A673 (cell line): ENCODE data around the gene CLDN20. TPM values are rescaled to one million over a fixed set of nuclear protein-coding genes. Genes with fewer than 3 reads are reported as not detected.

Source experiments
- BruUV-seq: library from RNA; stranded (reverse); fragments of 400-500 nt; replicated peaks from 2 replicates; lab custom pipeline; 2021; lab: Mats Ljungman, UMichigan
- CTCF ChIA-PET: fragments of 300-600 bp; sonication (Branson Sonifier 250); formaldehyde crosslinking; loops from one replicate; lab custom pipeline; 2022; ENCODE audit warnings: antibody characterized with exemption; lab: Charles Lee
- POLR2A ChIA-PET: fragments of 300-600 bp; sonication (Branson Sonifier 250); formaldehyde crosslinking; loops from one replicate; lab custom pipeline; 2022; ENCODE audit warnings: antibody characterized with exemption; ENCODE audit not compliant: low non-redundant PET; lab: Charles Lee
- DNase-seq: peaks from one replicate; pipeline ENCODE4 v3.0.0-alpha.2; 2015; ENCODE audit warnings: low spot score
- H3K27ac ChIP-seq: fragments of 200-600 bp; sonication (generic); 2 replicates; pipeline ENCODE4 v1.5.1; 2016; ENCODE audit warnings: mixed run types, low read depth, mild to moderate bottlenecking, mixed read lengths, antibody characterized with exemption, low read length; ENCODE audit not compliant: poor library complexity, severe bottlenecking
- H3K27me3 ChIP-seq: fragments of 200-600 bp; sonication (generic); replicated peaks from 2 replicates; pipeline ENCODE4 v1.6.1; 2017; ENCODE audit warnings: mixed run types, low read depth, mild to moderate bottlenecking, mixed read lengths, antibody characterized with exemption, low read length; ENCODE audit not compliant: insufficient read depth, poor library complexity
- H3K36me3 ChIP-seq: fragments of 200-600 bp; sonication (generic); 2 replicates; pipeline ENCODE4 v1.6.1; 2016; ENCODE audit warnings: mixed run types, mild to moderate bottlenecking, mixed read lengths, antibody characterized with exemption, low read length; ENCODE audit not compliant: insufficient read depth, poor library complexity, severe bottlenecking
- H3K4me1 ChIP-seq: fragments of 200-600 bp; sonication (generic); 2 replicates; pipeline ENCODE4 v1.6.1; 2017; ENCODE audit warnings: mixed run types, mild to moderate bottlenecking, mixed read lengths, antibody characterized with exemption, low read length; ENCODE audit not compliant: insufficient read depth, poor library complexity, severe bottlenecking
- H3K4me3 ChIP-seq: fragments of 200-600 bp; sonication (generic); 2 replicates; pipeline ENCODE4 v1.5.1; 2016; ENCODE audit warnings: low read depth, mixed run types, mild to moderate bottlenecking, mixed read lengths, low read length; ENCODE audit not compliant: poor library complexity, severe bottlenecking
- H3K9me3 ChIP-seq: fragments of 200-600 bp; sonication (generic); 2 replicates; pipeline ENCODE4 v1.6.1; 2016; ENCODE audit warnings: mixed run types, low read depth, mild to moderate bottlenecking, mixed read lengths, antibody characterized with exemption, low read length; ENCODE audit not compliant: poor library complexity, severe bottlenecking
- EZH2 ChIP-seq: fragments of 200-600 bp; sonication (generic); IDR thresholded peaks from 2 replicates; pipeline ENCODE4 v1.6.1; 2017; ENCODE audit warnings: borderline replicate concordance, low read depth, mild to moderate bottlenecking, mixed read lengths, antibody characterized with exemption, low read length; ENCODE audit not compliant: poor library complexity, severe bottlenecking
- intact Hi-C: fragments of 100-400 bp; cut with micrococcal nuclease; formaldehyde crosslinking; loops from one replicate; pipeline ENCODE4 v1.10.0; 2022; ENCODE audit not compliant: unreplicated experiment
- total RNA-seq: library from RNA; stranded (reverse); gene quantifications from 2 replicates; pipeline ENCODE4 v1.2.3, GENCODE V29; 2021
- TF ChIP-seq, protein P1 (sequence below): fragments of 300-800, 200-600 bp; sonication (generic); conservative IDR thresholded peaks from 2 replicates; pipeline ENCODE4 v1.5.1; 2017; ENCODE audit warnings: low read depth, mild to moderate bottlenecking, antibody characterized with exemption, low read length, moderate library complexity, mixed read lengths

CLDN20 gene
- total RNA-seq, 1 experiment from 2014 or later, result not detected

DNA sequence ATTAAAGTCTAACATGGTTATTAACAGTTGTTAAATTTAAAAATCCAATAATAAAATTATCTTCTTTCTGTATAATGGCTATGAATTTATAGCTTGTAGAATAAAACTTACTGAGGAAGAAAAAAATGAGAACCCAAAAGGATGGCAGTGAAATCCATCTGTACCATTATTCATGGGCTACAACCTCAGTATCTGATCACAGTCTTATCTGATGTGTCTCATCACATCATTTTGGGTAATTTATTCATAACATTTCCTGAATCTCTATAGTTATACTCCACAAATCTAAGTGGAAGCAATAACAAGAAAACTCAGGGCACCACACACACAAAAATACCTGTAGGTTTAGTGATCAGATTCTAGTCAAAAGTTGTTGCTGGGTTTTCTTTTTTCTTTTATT, 7.3 kb downstream of the CLDN20 start:
- DNase-seq, result no peak
- TF ChIP-seq EZH2, result no peak
- TF ChIP-seq, protein P1, sequence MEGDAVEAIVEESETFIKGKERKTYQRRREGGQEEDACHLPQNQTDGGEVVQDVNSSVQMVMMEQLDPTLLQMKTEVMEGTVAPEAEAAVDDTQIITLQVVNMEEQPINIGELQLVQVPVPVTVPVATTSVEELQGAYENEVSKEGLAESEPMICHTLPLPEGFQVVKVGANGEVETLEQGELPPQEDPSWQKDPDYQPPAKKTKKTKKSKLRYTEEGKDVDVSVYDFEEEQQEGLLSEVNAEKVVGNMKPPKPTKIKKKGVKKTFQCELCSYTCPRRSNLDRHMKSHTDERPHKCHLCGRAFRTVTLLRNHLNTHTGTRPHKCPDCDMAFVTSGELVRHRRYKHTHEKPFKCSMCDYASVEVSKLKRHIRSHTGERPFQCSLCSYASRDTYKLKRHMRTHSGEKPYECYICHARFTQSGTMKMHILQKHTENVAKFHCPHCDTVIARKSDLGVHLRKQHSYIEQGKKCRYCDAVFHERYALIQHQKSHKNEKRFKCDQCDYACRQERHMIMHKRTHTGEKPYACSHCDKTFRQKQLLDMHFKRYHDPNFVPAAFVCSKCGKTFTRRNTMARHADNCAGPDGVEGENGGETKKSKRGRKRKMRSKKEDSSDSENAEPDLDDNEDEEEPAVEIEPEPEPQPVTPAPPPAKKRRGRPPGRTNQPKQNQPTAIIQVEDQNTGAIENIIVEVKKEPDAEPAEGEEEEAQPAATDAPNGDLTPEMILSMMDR, result no peak
- no peaks in the 10 kb centered on the region for H3K9me3 ChIP-seq
- ChIA-PET CTCF (no interaction called here), POLR2A (interaction anchor here (0.6 kb wide), 1 partner anchor 27 kb away, joined by 3 read pairs; no protein-coding TSS in a partner anchor)
- peaks cover 13% of the 10 kb centered on the region for H3K36me3 ChIP-seq
- no peaks in the 10 kb centered on the region for H3K27me3 ChIP-seq
- H3K4me1 ChIP-seq, result peaks cover 18% of the 10 kb centered on the region
- intact Hi-C loops, result no loop called here
- H3K27ac ChIP-seq, result no peak overlapping the region
- no TSS peak for BruUV-seq
- no peak overlapping the region for H3K4me3 ChIP-seq

DNA sequence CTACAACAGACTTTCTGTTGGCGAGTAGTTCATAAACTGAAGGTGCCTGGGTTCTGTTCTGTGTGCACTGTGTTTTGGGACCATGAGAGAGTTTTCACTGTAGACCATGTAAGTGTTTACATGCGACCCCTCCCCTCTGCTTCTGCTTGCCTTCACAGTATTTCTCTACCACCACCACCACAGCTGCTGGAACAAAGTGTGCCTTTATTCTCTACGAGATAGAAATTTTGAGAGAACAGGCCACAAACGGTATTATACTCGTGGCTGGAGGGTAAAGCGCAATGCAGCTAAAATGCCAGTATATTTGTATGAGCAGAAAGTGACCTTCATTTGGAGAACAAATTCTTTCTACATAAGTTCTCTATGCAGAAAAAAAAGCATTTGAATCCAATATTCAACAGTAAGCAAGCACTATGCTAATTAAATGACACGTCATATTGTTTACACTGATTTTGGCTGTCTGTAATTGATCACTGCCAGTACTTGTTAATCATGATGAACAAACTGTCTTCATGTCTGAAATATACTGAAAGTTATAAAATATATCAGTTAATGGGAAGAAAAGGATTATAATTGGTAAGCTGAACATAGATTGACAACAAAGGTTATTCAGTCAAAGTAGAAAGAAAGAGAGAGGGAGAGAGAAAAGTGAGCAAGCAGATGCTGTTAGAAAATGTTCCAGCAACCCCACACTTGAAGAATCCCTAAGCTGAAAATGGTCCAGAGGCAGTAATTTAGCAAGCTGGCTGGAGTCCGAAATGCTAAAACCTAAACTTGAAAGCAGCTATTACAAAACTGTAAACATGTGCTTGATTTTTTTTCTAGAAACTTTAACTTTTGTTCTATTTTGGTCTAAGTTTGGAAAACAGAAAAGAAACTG, 8.8 kb downstream of the CLDN20 start:
- intact Hi-C loops, result no loop called here
- DNase-seq, result no peak
- peaks cover 28% of the 10 kb centered on the region for H3K4me1 ChIP-seq
- peak overlapping the region; percentile 35 for H3K27ac ChIP-seq
- no peak overlapping the region for H3K4me3 ChIP-seq
- no peaks in the 10 kb centered on the region for H3K27me3 ChIP-seq
- ChIA-PET CTCF (no interaction called here), POLR2A (no interaction called here)
- no TSS peak for BruUV-seq
- no peaks in the 10 kb centered on the region for H3K9me3 ChIP-seq
- no peak for TF ChIP-seq EZH2
- TF ChIP-seq, protein P1, result no peak
- peaks cover 10% of the 10 kb centered on the region for H3K36me3 ChIP-seq

DNA sequence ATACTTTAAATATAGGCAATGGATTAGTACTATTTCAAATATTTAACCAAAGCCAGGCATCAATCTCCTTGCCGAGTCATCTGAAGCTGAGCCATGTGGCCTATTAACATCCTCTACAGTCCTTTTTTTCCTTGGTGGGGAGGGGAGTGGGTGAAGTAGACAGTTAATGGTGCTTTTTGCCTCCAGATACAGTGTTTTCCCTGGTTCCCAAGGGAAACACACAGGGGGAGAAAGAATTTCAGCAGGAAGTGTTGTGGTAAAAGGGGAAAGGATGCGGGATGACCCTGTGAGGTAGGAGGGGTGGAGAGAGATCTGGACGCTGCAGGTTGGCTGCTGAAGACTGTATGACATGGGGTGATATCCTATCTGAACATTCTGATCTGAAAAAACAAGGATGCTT, 9.6 kb downstream of the CLDN20 start:
- Histone ChIP-seq H3K27me3 (no peaks in the 10 kb centered on the region), H3K4me3 (no peak overlapping the region), H3K4me1 (peaks cover 31% of the 10 kb centered on the region), H3K27ac (peak overlapping the region; percentile 35), H3K36me3 (peaks cover 10% of the 10 kb centered on the region), H3K9me3 (no peaks in the 10 kb centered on the region)
- CTCF ChIA-PET, result no interaction called here
- intact Hi-C loops, result no loop called here
- DNase-seq, result peak; percentile 48
- POLR2A ChIA-PET, result no interaction called here
- no peak for TF ChIP-seq EZH2
- TF ChIP-seq, protein P1, result no peak
- BruUV-seq, result no TSS peak
